Dermis blood vessel endothelial cell (primary cell): ENCODE measurements around the gene ATP10B. TPM values are rescaled to one million over a fixed set of nuclear protein-coding genes. Genes with fewer than 3 reads are reported as not detected.
"Not testable (repeated sequence)": the region's sequence is repeated elsewhere in the genome, so short reads cannot be mapped to it uniquely, and the experiment has no call there.

Source experiments
- DNase-seq: peaks from one replicate; pipeline ENCODE4 v3.0.0; 2010
- total RNA-seq: library from RNA; depleted of rRNA; stranded (reverse); fragments of >200 nt; gene quantifications from 2 replicates; pipeline ENCODE4 v1.2.3, GENCODE V29; 2014

ATP10B gene, protein sequence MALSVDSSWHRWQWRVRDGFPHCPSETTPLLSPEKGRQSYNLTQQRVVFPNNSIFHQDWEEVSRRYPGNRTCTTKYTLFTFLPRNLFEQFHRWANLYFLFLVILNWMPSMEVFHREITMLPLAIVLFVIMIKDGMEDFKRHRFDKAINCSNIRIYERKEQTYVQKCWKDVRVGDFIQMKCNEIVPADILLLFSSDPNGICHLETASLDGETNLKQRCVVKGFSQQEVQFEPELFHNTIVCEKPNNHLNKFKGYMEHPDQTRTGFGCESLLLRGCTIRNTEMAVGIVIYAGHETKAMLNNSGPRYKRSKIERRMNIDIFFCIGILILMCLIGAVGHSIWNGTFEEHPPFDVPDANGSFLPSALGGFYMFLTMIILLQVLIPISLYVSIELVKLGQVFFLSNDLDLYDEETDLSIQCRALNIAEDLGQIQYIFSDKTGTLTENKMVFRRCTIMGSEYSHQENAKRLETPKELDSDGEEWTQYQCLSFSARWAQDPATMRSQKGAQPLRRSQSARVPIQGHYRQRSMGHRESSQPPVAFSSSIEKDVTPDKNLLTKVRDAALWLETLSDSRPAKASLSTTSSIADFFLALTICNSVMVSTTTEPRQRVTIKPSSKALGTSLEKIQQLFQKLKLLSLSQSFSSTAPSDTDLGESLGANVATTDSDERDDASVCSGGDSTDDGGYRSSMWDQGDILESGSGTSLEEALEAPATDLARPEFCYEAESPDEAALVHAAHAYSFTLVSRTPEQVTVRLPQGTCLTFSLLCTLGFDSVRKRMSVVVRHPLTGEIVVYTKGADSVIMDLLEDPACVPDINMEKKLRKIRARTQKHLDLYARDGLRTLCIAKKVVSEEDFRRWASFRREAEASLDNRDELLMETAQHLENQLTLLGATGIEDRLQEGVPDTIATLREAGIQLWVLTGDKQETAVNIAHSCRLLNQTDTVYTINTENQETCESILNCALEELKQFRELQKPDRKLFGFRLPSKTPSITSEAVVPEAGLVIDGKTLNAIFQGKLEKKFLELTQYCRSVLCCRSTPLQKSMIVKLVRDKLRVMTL (N-terminal part only)
- total RNA-seq, result 0.05 TPM in 1 of 2 replicates, not detected in the other

DNA sequence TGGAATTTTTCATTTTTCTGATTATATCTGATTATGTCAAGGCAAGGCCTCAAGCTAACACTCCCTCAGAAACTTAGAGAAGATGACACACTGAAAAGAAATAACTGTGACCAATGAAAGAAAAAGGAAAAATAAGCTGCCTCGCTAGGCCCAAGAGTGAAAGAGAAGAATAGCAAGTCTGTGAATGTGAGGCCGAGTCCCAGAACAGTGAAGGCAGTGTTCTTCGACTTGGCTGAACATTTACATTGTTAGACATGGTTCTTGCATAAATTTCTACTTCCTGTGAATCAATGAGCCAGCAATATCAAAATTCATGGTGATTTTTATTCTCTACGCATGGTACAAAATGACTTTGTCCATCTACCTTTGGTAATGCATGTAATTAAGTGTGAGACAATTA lies at the start of gene ATP10B:
Gene ATP10B, minus strand, starts transcription at position 163 of the 400 bp plus-strand sequence. CDS start 164,137 bp downstream, outside the sequence.
- DNase-seq, result no peak

DNA sequence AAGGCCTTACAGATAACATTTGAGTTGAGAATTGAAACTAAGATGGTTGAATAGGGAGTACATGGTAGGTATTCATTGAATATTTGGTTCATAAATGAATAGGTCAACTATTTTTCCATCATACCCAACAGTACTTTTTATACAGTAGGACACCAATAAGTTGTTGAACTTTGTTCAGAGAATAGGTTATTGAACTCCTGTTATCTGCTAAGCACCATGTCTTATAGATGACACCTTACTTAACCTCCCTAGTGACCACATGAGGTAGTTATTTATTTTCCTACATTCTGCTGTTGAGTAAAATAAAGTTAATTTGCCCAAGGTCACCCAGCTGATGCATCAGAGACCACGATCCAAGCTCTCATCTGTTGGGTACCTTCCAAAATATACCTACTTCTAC lies 49.6 kb upstream of the ATP10B start:
- no peak for DNase-seq

- no peak for DNase-seq
Measured at GRCh38 chr5:160899735-160900134, 47.7 kb upstream of the ATP10B start.

DNA sequence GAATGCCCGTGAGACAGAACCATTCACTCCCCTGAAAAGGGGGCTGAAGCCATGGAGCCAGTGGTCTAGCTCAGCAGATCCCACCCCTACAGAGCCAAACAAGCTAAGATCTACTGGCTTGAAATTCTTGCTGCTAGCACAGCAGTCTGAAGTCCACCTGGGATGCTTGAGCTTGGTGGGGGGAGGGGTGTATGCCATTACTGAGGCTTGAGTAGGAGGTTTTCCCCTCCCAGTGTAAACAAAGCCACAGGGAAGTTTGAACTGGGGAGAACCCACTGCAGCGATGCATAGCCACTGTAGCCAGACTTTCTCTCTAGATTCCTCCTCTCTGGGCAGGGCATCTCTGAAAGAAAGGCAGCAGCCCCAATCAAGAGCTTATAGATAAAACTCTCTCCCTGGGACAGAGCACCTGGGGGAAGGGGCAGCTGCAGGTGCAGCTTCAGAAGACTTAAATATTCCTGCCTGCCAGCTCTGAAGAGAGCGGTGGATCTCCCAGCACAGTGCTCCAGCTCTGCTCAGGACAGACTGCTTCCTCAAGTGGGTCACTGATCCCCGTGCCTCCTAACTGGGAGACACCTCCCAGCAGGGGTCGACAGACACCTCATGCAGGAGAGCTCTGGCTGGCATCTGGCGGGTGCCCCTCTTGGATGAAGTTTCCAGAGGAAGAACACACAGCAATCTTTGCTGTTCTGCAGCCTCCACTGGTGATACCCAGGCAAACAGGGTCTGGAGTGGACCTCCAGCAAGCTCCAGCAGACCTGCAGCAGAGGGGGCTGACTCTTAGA lies 41.4 kb upstream of the ATP10B start:
- not testable (repeated sequence) for DNase-seq

DNA sequence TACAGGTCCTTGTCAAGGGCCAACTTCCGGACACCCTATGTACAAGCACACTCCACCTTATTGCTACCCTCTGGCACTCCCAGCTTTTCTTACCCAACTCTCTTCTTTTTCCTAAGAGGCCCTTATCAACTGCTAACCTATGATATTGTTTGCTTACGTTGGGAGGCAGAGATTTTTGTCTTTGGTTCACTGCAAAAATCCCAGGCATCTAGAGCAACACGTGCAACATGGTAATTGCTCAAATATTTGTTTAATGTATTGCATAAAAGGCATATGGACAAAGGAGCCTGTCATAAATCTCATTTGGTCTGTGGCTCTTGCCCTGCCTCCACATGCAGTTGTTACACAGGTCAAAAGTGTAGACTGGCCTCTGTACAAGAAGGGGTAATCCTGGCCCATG lies 35.8 kb upstream of the ATP10B start:
- DNase-seq, result no peak

GRCh38 chr5:160873560-160874200 lies 21.7 kb upstream of the ATP10B start:
- DNase-seq, result not testable (repeated sequence)

DNA sequence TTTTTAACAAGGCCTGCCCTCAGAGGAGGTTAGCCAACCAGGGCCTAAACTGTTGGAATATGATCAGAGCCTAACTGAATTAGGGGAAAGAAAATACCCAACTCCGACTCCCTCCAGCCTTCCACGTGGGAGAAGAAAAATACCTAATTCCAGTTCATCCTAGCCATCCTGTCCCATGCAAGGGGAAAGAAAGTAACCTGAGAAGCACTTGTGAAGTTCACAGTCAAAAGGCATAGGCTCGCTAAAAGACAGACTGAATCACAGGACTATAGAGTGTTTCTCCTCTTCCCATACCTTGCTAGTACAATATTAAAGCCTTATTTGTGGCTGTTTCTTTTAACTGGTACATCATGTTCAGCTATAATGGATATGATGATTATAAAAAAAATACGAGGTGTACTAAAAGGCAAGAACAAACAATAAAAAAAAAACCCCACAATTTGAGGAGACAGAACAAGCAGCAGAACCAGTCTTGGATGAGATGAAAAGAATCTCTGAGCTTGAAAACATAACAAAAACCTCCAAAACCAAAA lies 18.0 kb upstream of the ATP10B start:
- DNase-seq, result no peak

DNA sequence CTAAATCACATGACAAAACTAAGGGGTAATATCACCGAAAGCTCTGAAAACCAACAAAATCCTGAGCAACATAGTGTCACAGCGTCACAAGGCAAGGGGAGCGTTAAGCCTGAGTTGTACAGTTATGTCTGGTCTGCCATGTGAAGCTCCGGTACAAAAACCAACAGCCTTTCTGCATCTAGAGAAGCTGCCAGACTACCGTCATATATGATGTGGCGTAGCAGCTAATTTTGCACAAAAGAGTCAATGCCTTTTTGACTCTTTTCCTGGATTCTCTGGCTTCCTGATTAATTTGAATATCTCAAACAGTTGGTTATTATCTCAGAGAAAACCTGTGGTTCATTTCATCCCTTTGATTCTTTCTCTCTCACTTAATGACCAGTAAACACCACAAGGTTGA lies 16.0 kb upstream of the ATP10B start:
- no peak for DNase-seq

- DNase-seq, result no peak
Measured at GRCh38 chr5:160851451-160851850, 560 bp downstream of the ATP10B start.

DNA sequence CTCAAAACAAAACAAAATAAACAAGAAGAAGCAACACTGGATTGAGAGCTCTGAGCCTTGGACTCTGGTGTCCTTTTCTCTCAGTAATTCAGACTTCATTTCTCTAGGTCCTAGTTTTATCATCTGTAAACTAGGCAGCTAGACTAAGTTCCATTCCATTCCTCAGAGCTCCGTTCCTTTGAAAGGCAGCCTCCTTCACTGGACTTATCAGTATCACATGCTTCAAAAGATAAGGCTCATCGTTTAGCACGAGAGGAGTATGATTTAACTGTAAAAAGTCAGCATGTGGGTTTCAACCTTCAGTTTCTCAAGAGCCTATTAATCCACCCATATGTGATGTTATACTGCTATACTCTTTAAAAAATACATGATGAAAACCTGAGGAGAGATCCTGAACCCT lies 1.6 kb downstream of the ATP10B start:
- no peak for DNase-seq

GRCh38 chr5:160847526-160848085 lies 4.4 kb downstream of the ATP10B start:
- no peak for DNase-seq

DNA sequence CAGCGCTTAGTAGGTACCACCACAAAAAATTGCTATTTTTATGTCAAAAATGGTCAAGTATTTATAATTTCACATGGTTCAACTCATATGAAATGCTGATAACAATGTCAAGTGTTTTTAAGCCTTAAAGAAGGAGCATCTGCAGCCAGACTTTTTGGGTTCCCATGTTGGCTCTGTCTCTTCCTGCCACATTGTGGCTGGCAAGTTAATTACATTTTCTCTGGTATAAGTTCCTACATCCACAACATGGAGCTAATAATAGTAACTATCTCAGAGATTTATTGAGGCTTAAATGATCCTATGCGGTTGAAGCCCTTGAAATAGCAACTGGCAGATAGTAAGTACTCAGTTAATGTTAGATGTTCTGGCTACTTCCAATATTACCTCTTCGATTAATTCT lies 5.4 kb downstream of the ATP10B start:
- no peak for DNase-seq

DNA sequence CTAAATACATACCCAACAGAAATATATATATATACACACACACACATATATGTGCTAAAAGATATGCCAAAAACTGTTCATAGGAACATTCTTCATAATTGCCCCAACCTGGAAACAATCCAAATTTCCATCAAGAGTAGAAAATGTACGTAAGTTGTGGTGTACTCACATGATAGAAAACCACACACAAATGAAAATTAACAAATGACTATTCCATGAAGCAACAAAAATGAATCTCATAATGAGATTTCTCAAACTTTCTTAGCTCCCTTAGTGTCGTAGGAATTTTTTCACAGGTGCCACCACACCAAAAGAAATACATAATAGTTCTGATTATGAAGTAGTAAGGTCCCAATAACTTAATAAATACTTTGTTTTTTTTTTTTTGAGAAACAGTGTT lies 7.8 kb downstream of the ATP10B start:
- no peak for DNase-seq

DNA sequence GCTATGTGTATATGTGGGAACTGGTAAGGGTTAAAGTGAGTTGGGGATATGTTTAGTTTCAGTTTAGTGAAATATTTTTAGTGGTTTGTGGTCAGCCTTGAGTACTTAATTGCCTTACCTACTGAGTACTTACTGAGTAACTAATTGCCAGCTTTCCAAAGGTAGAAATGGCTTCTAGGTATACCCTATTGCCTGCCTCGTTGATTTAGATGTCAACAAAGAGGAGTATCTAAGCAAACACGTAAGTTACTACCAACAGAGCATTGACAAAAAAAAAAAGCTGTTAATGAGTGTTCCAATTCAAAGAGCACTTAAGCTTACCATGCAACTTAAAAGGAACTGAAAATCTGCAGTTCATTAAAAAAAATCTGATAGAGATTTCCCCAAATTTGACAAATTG lies 8.8 kb downstream of the ATP10B start:
- no peak for DNase-seq

DNA sequence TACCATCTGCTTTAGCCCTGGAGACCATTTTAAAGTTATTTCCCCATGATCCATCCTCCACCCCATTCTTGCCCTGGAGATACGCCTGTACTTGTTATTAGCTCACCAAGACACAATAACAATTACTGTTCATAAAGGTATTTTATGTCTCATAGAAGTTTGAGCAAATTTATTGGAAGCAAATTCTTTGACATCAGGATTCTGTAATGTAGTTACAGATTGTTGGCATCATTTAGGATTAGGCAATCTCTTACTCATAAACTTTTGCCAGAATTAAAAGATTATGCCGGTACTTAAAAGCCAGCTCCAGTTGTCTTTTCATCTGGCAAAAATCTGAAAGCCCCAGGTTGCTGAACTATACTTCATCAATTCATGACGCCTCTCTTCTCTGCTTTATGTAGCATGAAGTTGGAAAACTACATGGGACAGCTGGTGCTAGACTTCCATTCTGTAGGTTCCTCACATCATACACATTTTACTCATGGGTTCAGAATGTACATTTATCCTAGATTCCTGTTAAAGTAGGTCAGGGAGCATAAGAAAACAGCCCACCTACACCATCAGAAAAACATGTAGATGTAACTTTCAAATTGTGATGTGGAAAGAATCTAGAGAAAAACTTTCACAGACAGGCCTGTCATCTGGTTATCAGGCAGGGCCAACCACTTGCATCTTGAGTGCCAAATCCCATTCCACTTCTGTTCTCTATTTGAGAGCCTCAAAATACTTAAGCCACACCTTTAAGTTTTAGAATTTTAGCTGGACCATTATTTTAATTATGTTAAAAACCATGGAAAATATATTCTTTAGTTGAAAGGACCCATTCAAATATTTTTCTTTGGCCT lies 14.0 kb downstream of the ATP10B start:
- no peak for DNase-seq

DNA sequence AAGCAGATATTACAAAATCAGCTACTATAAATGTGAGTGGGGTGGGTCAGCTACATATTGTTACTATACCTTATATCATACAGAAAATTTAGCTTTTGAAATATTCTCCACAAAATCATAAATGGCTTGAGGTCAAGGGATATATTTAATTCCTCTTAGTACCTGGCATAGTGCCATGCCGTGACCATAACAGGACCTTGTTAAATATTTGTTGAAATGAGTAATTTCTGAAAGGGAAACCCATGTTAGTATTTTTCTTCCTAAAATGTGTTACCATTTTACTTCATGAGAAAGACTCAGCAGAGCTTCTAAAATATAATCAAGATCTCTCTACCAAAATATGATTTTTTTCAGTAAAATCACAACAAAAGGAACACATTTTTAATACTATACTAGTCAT lies 14.8 kb downstream of the ATP10B start:
- no peak for DNase-seq

DNA sequence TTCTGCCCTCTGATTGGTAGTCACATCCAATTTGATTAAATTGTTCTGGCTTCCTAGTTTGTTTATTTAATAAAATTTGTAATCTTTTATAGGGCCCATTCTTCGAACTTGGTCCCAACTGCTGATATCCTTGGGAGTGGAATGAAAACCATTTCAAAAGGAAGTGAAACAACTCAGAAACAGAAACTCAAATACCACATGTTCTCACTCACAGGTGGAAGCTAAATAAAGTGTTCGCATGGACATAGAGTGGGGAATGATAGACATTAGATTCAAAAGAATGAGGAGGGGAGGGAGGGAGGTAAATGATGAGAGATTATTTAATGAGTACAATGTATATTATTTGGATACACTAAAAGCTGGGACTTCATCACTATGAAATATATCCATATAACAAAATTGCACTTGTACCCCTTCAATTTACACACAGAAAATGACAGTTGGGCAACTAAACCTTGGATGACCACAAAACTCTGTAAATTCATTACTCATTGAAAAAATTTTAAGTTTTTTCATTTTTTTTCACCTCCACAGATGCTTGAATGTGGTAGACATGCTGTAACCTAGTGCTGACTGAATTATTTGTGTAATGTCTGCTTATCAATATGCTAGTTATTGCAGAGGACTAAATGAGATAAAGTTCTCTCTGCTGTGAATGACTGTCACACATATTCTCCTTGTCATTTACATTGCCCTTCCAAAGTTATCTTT lies 16.0 kb downstream of the ATP10B start:
- no peak for DNase-seq

GRCh38 chr5:160835376-160835775 lies 16.6 kb downstream of the ATP10B start:
- no peak for DNase-seq

GRCh38 chr5:160833806-160834205 lies 18.2 kb downstream of the ATP10B start:
- no peak for DNase-seq

GRCh38 chr5:160831801-160832200 lies 20.2 kb downstream of the ATP10B start:
- DNase-seq, result no peak
